Right cardiac atrium (tissue), 5 donors: Measurements from ENCODE around the gene STYXL1. TPM values are rescaled to one million over a fixed set of nuclear protein-coding genes. Genes with fewer than 3 reads are reported as not detected.
A peak's percentile ranks its signal among the peaks of the same experiment; 100 is the strongest.
"Not testable (repeated sequence)": the region's sequence is repeated elsewhere in the genome, so short reads cannot be mapped to it uniquely, and the experiment has no call there.

Experiments
- ATAC-seq, 2 donors: fragments of 200-7000 bp; cut with Tn5 transposase; one replicate each; pipeline versions ENCODE4 v1.8.0 to v1.9.1; 2020; ENCODE audit warnings: moderate library complexity in 2 of 2, mild to moderate bottlenecking in 1 of 2
- DNase-seq, 3 donors: peaks; one replicate each; pipeline ENCODE4 v3.0.0-alpha.2; 2020
- H3K27ac ChIP-seq: one replicate; pipeline ENCODE4 v1.5.1; 2013; ENCODE audit warnings: mild to moderate bottlenecking, low read length, control low read depth, moderate library complexity
- H3K27me3 ChIP-seq: one replicate; pipeline ENCODE4 v1.6.1; 2013; ENCODE audit not compliant: control insufficient read depth, insufficient read depth
- H3K4me1 ChIP-seq: one replicate; pipeline ENCODE4 v1.6.1; 2013; ENCODE audit warnings: low read length; ENCODE audit not compliant: control insufficient read depth, insufficient read depth
- H3K4me3 ChIP-seq: one replicate; pipeline ENCODE4 v1.5.1; 2013; ENCODE audit warnings: low read length, control low read depth
- H3K9me3 ChIP-seq: one replicate; pipeline ENCODE4 v1.6.1; 2013; ENCODE audit warnings: low read length; ENCODE audit not compliant: control insufficient read depth
- WGBS: extraction: QIAGEN DNeasy Blood & Tissue Kit; methylation state at CpG from one replicate; pipeline ENCODE4 v1.1.7; 2013; 5-methylcytosine and 5-hydroxymethylcytosine counted together
- intact Hi-C, 4 donors: fragments of 100-400 bp; cut with DNase I; formaldehyde crosslinking; loops; one replicate each; pipeline versions ENCODE4 v1.11.0 to v1.14.0; 2022 to 2023
- polyA plus RNA-seq: library from polyadenylated mRNA; stranded (reverse); fragments of 200-250 nt; gene quantifications from one replicate; pipeline ENCODE4 v1.2.3, GENCODE V29; 2013
- total RNA-seq, 4 donors: library from RNA; stranded (reverse); fragmentation: NEBNext Ultra II Directional; extraction: Animal tissue kit (Norgen Biotek cat#: 25700); gene quantifications; one replicate each; pipeline ENCODE4 v1.2.1, GENCODE V29; 2021
- donor health status: healthy with polysubstance abuse.
- donor health status: DM: no; HTN: yes; CAD: no.
- donor health status: DM: no; HTN: no; CAD: no.
- donor health status: DM: no; HTN: yes; CAD: no; lungs with severe emphysema.
- donor health status: DM: yes; HTN: yes; CAD: no.

STYXL1 gene
- total and polyA plus RNA-seq, 5 donors: 10.2 to 43.7 (median 26.8) TPM

- Histone ChIP-seq H3K27me3 (no peaks in the 10 kb centered on the region), H3K4me1 (peaks cover 5% of the 10 kb centered on the region), H3K9me3 (no peaks in the 10 kb centered on the region), H3K4me3 (no peak overlapping the region), H3K27ac (no peak overlapping the region)
- intact Hi-C loops: no loop called here
- ATAC-seq: no peak
- no peak for DNase-seq
- 96% methylated on average over 24 of the region's 24 CpGs for WGBS
Observed at GRCh38 chr7:76064208-76064970, 16.6 kb upstream of the STYXL1 start.

- Histone ChIP-seq H3K27me3 (no peaks in the 10 kb centered on the region), H3K27ac (no peak overlapping the region), H3K4me1 (peaks cover 5% of the 10 kb centered on the region), H3K9me3 (no peaks in the 10 kb centered on the region), H3K4me3 (no peak overlapping the region)
- WGBS: 71% methylated on average over 14 of the region's 14 CpGs
- peak in 1 of 2 donors; percentile 9 for ATAC-seq
- DNase-seq: peak; percentile 72 to 87 (median 79)
- intact Hi-C loops: no loop called here
Observed at GRCh38 chr7:76063525-76063924, 15.7 kb upstream of the STYXL1 start.

DNA sequence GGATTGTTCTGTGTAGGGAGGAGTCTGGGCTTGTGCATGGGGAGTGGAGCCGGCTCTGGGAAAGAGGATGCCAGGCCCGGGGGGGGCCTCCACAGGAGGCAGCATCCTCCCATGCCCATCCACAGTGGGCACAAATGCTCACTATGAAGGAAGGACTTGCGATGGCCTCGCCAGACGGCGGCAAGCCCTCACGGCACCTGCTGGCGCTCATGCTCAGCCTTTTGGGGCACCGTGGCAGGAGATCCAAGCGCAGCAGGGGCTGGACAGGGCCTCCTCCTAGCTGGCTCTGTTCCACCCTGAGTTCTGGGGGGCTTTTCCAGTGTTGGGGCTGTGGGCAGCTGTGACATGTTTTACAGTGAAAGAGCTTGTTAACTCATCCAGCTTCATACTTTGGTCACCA, 15.3 kb upstream of the STYXL1 start:
- no peak overlapping the region for H3K4me3 ChIP-seq
- DNase-seq: no peak
- no peak overlapping the region for H3K27ac ChIP-seq
- no peaks in the 10 kb centered on the region for H3K9me3 ChIP-seq
- no peaks in the 10 kb centered on the region for H3K27me3 ChIP-seq
- 93% methylated on average over 10 of the region's 10 CpGs for WGBS
- H3K4me1 ChIP-seq: peaks cover 5% of the 10 kb centered on the region
- no peak for ATAC-seq
- intact Hi-C loops: no loop called here

DNA sequence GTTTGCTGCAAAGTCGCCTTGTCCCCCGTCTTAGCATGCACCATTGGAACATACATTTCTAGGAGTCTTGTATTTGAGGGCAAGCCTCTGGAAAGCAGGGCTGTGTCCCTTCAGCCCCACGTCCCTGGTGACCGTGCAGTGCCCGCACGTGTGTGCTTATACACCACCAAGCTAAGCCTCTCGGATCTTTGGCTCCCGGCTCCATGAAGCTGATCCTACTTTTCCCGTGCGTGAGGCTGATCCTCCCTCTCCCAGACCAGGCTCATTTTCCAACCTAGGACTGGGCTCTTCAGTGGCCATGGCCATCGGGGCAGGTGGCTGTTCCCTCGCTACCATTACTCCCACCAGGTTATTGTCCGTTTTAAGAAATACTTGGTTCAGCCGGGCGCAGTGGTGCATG, 14.5 kb upstream of the STYXL1 start:
- Histone ChIP-seq H3K9me3 (no peaks in the 10 kb centered on the region), H3K27me3 (no peaks in the 10 kb centered on the region), H3K4me1 (peaks cover 5% of the 10 kb centered on the region), H3K4me3 (no peak overlapping the region), H3K27ac (no peak overlapping the region)
- intact Hi-C loops: no loop called here
- DNase-seq: no peak
- WGBS: 95% methylated on average over 15 of the region's 15 CpGs
- no peak for ATAC-seq

DNA sequence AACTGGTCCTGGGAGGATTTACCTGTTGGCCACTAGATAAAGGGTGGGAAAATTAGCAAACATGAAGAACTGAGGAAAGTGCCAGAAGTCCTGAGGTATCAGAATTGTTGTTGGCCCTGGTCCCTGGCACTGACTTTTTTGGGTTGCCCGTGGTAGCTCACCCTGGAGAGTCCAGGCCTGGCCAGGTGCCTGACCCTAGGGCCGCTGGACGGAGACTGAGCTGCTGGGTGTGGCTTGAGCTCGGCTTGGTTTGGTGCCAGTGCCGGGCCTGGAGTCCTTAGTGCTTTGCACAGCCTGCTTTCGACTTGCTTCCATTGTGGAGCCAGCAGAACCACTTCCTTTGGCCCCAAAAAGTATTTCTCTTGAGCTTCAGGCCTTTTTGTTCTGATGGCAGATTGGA, 13.0 kb upstream of the STYXL1 start:
- intact Hi-C loops: no loop called here
- H3K27me3 ChIP-seq: no peaks in the 10 kb centered on the region
- no peak overlapping the region for H3K27ac ChIP-seq
- WGBS: 41% methylated on average over 6 of the region's 6 CpGs
- H3K9me3 ChIP-seq: no peaks in the 10 kb centered on the region
- H3K4me1 ChIP-seq: peaks cover 5% of the 10 kb centered on the region
- ATAC-seq: peak; percentile 84
- no peak overlapping the region for H3K4me3 ChIP-seq
- peak; percentile 85 to 94 (median 91) for DNase-seq

- WGBS: 95% methylated on average over 7 of the region's 7 CpGs
- H3K4me1 ChIP-seq: not testable (repeated sequence)
Observed at GRCh38 chr7:76058745-76059144, 10.9 kb upstream of the STYXL1 start.

GRCh38 chr7:76057813-76058145, 10.0 kb upstream of the STYXL1 start:
- no peaks in the 10 kb centered on the region for H3K9me3 ChIP-seq
- H3K27me3 ChIP-seq: no peaks in the 10 kb centered on the region
- peaks cover 2% of the 10 kb centered on the region for H3K4me1 ChIP-seq
- ATAC-seq (no peak), DNase-seq (no peak)
- intact Hi-C loops: loop anchor here in 1 of 4 donors (10.0 kb wide), 1 partner anchor 73 kb away; no protein-coding TSS in a partner anchor
- no peak overlapping the region for H3K27ac ChIP-seq
- no peak overlapping the region for H3K4me3 ChIP-seq
- 84% methylated on average over 11 of the region's 11 CpGs for WGBS

More at GRCh38 chr7:76058745-76059144, 10.9 kb upstream of the STYXL1 start:
- DNase-seq, H3K4me3 ChIP-seq, H3K27ac ChIP-seq, H3K27me3 ChIP-seq, ATAC-seq, H3K9me3 ChIP-seq: not testable (repeated sequence)
- intact Hi-C loops: loop anchor here in 1 of 4 donors (10.0 kb wide), 1 partner anchor 74 kb away; no protein-coding TSS in a partner anchor

DNA sequence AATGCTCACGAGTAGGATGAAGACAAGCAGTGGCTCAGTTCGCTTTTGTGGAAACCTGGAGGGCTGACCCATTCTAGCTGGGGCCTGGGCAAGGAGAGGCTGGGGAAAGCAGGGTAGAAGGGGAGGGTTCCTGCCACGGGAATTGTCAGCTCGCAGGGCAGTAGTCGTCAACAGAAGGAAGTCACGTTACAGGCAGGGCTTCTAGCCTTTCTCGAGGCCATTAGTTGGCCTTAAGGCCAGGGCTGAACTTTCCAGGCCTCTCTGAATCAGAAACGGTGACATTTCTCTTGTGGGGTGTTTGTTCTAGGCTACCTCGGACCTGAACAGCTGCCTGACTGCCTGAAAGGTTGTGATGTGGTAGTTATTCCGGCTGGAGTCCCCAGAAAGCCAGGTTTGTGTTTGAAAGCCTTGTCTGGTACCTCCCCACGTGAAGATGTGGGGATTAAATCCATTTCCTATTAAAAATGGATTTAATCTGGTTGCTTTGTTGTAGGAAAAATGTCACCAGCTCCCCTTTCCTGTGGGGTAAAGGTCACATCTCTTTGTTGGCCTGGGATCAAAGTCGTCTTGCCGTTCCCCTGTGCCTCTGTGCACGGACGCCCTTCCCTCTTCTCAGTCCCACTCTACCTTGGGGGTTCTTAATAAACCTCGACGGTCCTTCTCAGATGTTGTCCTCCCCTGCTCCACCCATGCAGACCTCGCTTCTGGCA, 9.5 kb upstream of the STYXL1 start:
- DNase-seq (no peak), ATAC-seq (no peak)
- no peak overlapping the region for H3K4me3 ChIP-seq
- no peaks in the 10 kb centered on the region for H3K27me3 ChIP-seq
- H3K27ac ChIP-seq: no peak overlapping the region
- no peaks in the 10 kb centered on the region for H3K9me3 ChIP-seq
- intact Hi-C loops: loop anchor here in 1 of 4 donors (10.0 kb wide), 1 partner anchor 72 kb away; no protein-coding TSS in a partner anchor
- WGBS: 76% methylated on average over 18 of the region's 18 CpGs
- peaks cover 2% of the 10 kb centered on the region for H3K4me1 ChIP-seq

DNA sequence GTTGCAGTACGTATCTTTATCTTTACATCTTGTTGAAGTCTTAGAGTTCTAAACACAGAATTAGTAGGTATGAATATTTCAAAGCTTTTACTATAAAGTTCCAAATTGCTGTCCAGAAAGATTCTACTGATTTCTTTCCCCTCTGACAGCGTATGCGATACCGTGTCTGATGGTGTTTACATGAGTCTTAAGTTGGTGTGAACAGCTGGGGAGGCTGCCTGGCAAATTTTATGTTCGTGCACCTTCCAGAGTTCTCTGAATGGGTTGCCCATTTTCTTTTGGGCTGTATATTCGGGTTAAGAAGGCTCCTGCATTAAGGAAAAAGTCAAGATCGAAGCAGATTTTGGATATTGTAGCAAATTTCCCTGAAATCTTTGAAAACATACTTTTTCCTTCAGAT, 8.4 kb upstream of the STYXL1 start:
- no peak overlapping the region for H3K4me3 ChIP-seq
- H3K9me3 ChIP-seq: no peaks in the 10 kb centered on the region
- H3K27ac ChIP-seq: no peak overlapping the region
- ATAC-seq (no peak), DNase-seq (no peak)
- intact Hi-C loops: loop anchor here in 1 of 4 donors (10.0 kb wide), 1 partner anchor 71 kb away; no protein-coding TSS in a partner anchor
- H3K4me1 ChIP-seq: peaks cover 2% of the 10 kb centered on the region
- 84% methylated on average over 7 of the region's 7 CpGs for WGBS
- H3K27me3 ChIP-seq: no peaks in the 10 kb centered on the region

DNA sequence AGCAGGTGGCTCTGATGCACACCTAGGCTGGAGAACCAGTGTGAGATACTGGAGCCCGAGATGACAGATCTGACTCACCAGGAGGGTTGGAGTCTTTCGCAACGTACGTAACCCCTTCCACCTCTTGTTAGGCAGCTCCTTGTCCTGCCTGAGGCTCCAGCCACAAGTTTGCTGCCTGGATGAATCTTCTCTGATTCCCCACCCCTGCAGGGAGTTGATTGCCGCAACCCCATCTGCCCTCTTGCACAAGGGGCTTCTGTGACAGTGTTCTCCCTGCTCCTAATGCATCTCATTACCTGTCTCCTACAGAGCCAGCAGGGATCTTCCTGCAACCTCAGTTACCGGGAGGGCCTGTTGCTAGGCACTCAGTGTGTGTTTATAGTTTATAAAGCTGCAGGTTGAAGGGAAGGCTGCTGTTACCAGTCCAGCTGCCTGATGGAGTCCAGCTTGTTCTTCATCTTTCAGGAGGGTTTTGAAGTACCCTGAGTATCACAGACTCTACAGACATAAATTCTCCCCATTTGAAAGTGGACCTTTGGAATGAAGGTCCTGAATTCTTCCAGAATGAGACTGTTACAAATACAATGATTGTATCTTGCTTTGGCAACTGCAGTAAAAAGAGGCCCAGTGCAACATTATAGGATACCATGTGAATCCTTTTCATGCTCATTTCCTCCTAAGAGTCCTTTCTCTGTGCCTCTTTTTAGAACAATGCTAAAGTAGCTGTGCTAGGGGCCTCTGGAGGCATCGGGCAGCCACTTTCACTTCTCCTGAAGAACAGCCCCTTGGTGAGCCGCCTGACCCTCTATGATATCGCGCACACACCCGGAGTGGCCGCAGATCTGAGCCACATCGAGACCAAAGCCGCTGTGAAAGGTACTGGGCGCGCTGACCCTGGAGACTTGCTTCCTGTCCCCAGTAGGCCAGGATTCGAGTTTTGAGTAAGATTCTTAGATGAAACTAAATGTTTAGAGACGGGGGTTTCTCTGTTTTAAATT, 6.6 kb upstream of the STYXL1 start:
- ATAC-seq: peak in 1 of 2 donors; percentile 16
- H3K9me3 ChIP-seq: no peaks in the 10 kb centered on the region
- no peak overlapping the region for H3K4me3 ChIP-seq
- WGBS: 76% methylated on average over 18 of the region's 18 CpGs
- no peak for DNase-seq
- intact Hi-C loops: loop anchor here in 1 of 4 donors (10.0 kb wide), 1 partner anchor 70 kb away; no protein-coding TSS in a partner anchor
- H3K27ac ChIP-seq: no peak overlapping the region
- peaks cover 2% of the 10 kb centered on the region for H3K4me1 ChIP-seq
- no peaks in the 10 kb centered on the region for H3K27me3 ChIP-seq
